Activated naive CD4-positive, alpha-beta T cell treated with anti-CD3 and anti-CD28 coated beads, Interleukin-2, amount 10 ng/mL, durations not matched to agents 5 hours and 36 hours (primary cell): ENCODE results near the gene C2orf80. TPM values are rescaled to one million over a fixed set of nuclear protein-coding genes. Genes with fewer than 3 reads are reported as not detected.

ENCODE experiments used
- total RNA-seq, 2 experiments: library from RNA; stranded (reverse); gene quantifications; one replicate each; pipeline ENCODE4 v1.2.3, GENCODE V29; 2021

C2orf80 gene
- not detected for total RNA-seq

GRCh38 chr2:208189810-208190503 lies at the start of gene C2orf80:
Gene C2orf80, minus strand, starts transcription at chr2:208190030. Its CDS starts 3,044 bp downstream, at chr2:208186986.

GRCh38 chr2:208163489-208163888 lies 26.3 kb downstream of the C2orf80 start, which contains the start of gene CRYGA:
Gene CRYGA, minus strand, starts transcription at chr2:208163589. Its CDS starts 33 bp downstream, at chr2:208163556.

DNA sequence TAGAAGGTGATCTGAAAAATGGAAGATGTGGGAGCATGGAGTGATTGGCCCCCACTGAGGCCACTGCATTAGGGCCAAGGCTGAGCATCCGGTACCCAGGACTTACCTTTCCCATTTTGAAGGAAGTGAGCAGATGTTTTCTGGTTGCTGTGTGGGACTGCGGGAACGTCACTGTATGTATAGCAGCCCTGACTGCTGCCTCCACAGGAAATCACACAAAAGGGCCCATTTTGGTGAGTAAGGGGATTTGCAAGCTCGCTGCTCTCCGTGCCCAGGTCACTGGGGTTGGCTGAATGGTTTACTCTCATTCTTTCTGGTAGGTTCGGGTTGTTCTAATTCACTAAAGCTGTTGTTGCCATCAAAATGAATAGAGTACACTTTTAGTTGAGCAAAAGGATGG lies 43.8 kb downstream of the C2orf80 start, which contains the start of gene CRYGB:
Gene CRYGB (minus strand): TSS at position 153 of the 400 bp plus-strand sequence. CDS start 38 bp downstream, at position 115.

GRCh38 chr2:208129744-208130711 lies 59.8 kb downstream of the C2orf80 start, which contains the start of gene CRYGC:
Gene CRYGC, minus strand, starts transcription at chr2:208129828. Its CDS starts 36 bp downstream, at chr2:208129792.

GRCh38 chr2:208124013-208124715 lies 65.7 kb downstream of the C2orf80 start, which contains the start of gene CRYGD:
Gene CRYGD, minus strand, starts transcription at chr2:208124524. Its CDS starts 51 bp downstream, at chr2:208124473.

Other genes with a start within 250 kb of the C2orf80 start
- gene PLEKHM3, start 164.5 kb downstream of the C2orf80 start, total RNA-seq, result 1 to 10 TPM; 6.2 to 6.8 TPM
- not detected for gene CRYGD, start 65.5 kb downstream of the C2orf80 start, total RNA-seq
- not detected for gene CRYGC, start 60.2 kb downstream of the C2orf80 start, total RNA-seq
- not detected for gene CRYGB, start 43.9 kb downstream of the C2orf80 start, total RNA-seq
- gene CRYGA, start 26.4 kb downstream of the C2orf80 start, total RNA-seq, result not detected
- 10 to 100 TPM; 29.0 to 31.4 TPM for gene IDH1, start 65.0 kb upstream of the C2orf80 start, total RNA-seq
- gene PIKFYVE, start 76.2 kb upstream of the C2orf80 start, total RNA-seq, result 10 to 100 TPM; 33.1 to 33.9 TPM
- not detected for gene PTH2R, start 216.8 kb upstream of the C2orf80 start, total RNA-seq